PFSK-1 (cell line): ENCODE results near the gene EPHA4.

ENCODE experiments used
- FOXP2 ChIP-seq: optimal IDR thresholded peaks from 2 replicates; pipeline ENCODE3; 2011; ENCODE audit warnings: borderline replicate concordance, control low read depth, inconsistent platforms; ENCODE audit not compliant: insufficient read depth; ENCODE audit errors: extremely low read length, extremely low read depth
- POLR2AphosphoS5 ChIP-seq: IDR thresholded peaks from 2 replicates; pipeline ENCODE4 v1.6.1; 2012; ENCODE audit warnings: low read depth, mild to moderate bottlenecking, control low read depth, low read length, moderate library complexity
- SIN3A ChIP-seq: IDR thresholded peaks from 2 replicates; pipeline ENCODE4 v1.6.1; 2012; ENCODE audit warnings: mild to moderate bottlenecking, low read length, moderate library complexity, borderline replicate concordance; ENCODE audit not compliant: insufficient read depth
- TAF1 ChIP-seq: IDR thresholded peaks from 2 replicates; pipeline ENCODE4 v1.6.1; 2012; ENCODE audit warnings: low read length, control low read depth, borderline replicate concordance; ENCODE audit not compliant: insufficient read depth
- TF ChIP-seq, protein P1 (sequence below), 2 experiments: IDR thresholded peaks; 2 replicates each; pipeline versions ENCODE4 v1.6.1 to v1.8.0; 2011 to 2012; ENCODE audit warnings: low read depth in 2 of 2, low read length in 2 of 2, control low read depth in 1 of 2, inconsistent platforms in 1 of 2, mild to moderate bottlenecking in 1 of 2, moderate library complexity in 1 of 2; ENCODE audit not compliant: insufficient read depth in 1 of 2

EPHA4 gene

DNA sequence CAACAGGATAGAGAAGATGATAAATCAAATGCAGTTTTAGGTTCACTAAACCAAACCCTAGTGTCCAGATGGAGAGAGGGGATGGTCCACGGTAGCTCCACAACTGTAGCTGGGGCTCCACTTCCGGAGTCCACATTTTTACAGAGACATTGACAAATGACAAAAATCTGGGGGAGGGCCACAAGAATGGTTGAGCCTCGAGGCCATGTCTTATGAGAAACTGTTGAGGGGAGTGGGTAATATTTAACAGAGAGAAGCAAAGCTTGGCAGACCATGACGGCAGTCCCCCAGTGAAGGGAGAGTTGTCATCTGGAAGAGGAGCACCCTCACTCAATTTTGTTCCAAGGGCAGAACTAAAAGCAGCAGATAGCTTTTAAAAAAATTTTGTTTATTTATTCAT, 17.6 kb upstream of the EPHA4 start:
- TF ChIP-seq, protein P1, sequence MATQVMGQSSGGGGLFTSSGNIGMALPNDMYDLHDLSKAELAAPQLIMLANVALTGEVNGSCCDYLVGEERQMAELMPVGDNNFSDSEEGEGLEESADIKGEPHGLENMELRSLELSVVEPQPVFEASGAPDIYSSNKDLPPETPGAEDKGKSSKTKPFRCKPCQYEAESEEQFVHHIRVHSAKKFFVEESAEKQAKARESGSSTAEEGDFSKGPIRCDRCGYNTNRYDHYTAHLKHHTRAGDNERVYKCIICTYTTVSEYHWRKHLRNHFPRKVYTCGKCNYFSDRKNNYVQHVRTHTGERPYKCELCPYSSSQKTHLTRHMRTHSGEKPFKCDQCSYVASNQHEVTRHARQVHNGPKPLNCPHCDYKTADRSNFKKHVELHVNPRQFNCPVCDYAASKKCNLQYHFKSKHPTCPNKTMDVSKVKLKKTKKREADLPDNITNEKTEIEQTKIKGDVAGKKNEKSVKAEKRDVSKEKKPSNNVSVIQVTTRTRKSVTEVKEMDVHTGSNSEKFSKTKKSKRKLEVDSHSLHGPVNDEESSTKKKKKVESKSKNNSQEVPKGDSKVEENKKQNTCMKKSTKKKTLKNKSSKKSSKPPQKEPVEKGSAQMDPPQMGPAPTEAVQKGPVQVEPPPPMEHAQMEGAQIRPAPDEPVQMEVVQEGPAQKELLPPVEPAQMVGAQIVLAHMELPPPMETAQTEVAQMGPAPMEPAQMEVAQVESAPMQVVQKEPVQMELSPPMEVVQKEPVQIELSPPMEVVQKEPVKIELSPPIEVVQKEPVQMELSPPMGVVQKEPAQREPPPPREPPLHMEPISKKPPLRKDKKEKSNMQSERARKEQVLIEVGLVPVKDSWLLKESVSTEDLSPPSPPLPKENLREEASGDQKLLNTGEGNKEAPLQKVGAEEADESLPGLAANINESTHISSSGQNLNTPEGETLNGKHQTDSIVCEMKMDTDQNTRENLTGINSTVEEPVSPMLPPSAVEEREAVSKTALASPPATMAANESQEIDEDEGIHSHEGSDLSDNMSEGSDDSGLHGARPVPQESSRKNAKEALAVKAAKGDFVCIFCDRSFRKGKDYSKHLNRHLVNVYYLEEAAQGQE (IDR thresholded peaks at IDR 0.05; ENCODE audit: insufficient read depth in 1 of 2, low read depth in 2 of 2, low read length in 2 of 2) = no peak
- TF ChIP-seq FOXP2 = no peak
- TF ChIP-seq SIN3A = no peak
- no peak for TF ChIP-seq TAF1
- TF ChIP-seq POLR2AphosphoS5 = no peak

DNA sequence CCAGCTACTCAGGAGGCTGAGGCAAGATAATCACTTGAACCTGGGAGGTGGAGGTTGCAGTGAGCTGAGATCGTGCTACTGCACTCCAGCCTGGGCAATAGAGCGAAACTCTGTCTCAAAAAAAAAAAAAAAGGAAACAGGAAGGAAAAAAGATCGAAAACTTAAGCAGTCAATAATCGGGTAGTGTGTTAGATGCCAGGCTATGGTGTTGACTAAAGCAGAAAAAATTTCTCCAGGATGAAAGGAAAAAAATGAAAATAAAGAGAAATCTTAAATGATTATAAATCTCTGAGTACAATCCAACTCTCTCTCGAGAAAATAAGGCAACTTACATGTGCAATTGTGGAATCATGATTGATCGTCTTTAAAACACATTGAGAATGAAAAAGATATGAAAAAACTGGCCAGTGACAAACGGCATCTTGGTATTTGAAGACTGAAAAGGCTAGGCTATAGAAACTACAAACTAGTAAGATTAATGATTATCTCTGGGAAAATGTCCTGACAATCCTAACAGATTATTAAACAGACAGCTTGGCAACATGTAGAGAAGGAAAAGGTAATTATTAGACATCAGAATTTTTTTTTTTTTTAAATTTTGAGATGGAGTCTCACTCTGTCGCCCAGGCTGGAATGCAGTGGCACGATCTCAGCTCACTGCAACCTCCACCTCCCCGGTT, 16.3 kb upstream of the EPHA4 start:
- TF ChIP-seq SIN3A (no peak), FOXP2 (no peak), TAF1 (no peak), POLR2AphosphoS5 (no peak)
- TF ChIP-seq, protein P1 (IDR thresholded peaks at IDR 0.05; ENCODE audit: insufficient read depth in 1 of 2, low read depth in 2 of 2, low read length in 2 of 2) = no peak

DNA sequence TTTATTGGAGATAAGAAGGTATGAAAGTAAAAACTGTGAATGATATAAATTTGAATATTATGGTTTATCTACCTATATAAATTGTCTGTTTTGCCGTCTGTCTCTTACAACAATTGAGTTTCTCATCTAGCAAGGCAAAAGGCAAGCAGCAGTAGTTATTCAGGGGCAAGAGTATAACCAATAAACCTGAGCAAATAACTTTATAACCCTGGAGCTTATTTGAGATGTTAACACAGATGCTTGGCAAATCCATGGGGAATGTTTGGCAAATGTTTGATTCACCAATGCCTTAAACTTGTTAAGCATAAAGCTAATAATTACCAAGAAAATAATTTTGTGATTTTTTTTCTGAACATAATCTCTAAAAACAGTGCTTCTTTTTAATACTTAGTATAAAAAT, 9.9 kb upstream of the EPHA4 start:
- TF ChIP-seq SIN3A = no peak
- TF ChIP-seq, protein P1 (IDR thresholded peaks at IDR 0.05; ENCODE audit: insufficient read depth in 1 of 2, low read depth in 2 of 2, low read length in 2 of 2) = no peak
- no peak for TF ChIP-seq POLR2AphosphoS5
- TF ChIP-seq TAF1 = no peak
- no peak for TF ChIP-seq FOXP2

DNA sequence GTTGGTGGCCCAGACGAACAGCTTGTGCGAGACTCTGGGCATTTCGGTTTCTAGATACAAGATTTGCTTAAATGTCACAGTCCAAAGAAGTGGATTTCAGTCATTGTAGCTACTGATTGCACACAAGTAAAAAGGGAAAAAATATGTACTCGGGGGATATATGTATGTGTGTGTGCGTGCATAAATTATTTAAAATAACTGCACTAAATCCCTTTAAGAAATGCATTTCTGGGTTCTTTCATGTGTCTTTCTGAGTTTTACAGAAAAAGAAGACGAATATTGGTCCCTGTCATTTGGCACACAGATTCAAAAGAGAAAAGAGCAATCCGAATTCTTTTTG, 2.1 kb upstream of the EPHA4 start:
- TF ChIP-seq FOXP2 (no peak), SIN3A (no peak), POLR2AphosphoS5 (no peak), TAF1 (no peak)
- TF ChIP-seq, protein P1 (IDR thresholded peaks at IDR 0.05; ENCODE audit: insufficient read depth in 1 of 2, low read depth in 2 of 2, low read length in 2 of 2) = no peak
